HG03108 (cell line): ENCODE data around the gene TRIP13.
A peak's percentile ranks its signal among the peaks of the same experiment; 100 is the strongest.

ENCODE experiments used
- ATAC-seq: cut with Tn5 transposase; IDR thresholded peaks from one replicate; pipeline ENCODE4 v1.9.1; 2021; ENCODE audit warnings: moderate library complexity; ENCODE audit not compliant: unreplicated experiment

The TRIP13 gene

DNA sequence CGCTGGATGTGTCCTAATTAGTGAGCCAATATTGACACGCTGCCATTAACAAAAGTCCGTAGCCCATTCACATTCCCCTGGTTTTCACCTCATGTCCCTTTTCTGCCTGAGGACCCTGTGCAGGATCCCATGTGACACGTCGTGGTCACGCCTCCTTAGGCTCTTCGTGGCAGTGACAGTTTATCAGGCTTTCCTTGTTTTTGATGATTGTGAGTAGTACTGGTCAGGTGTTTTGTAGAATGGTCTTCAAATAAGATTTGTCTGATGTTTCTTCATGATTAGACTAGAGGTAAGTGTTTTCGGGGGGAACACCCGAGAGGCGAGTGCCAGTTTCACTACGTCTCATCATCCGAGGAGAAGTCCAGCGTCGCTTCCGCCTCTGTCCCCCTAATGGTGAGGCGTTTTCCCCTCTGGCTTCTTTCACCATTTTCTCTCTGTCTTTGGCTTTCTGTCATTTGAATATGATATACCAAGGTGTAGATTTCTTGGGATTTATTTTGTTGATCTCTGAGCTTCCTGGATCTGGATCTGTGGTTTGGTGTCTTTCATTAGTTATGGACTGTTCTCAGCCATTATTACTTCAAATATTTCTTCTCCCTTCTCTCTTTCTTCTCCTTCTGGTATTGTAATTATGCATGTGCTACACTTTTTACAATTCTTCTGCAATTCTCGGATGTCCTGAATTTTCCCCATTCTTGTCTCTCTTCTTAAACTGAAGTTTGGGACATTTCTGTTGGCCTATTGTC lies 57.3 kb downstream of the TRIP13 start:
- ATAC-seq: no peak

DNA sequence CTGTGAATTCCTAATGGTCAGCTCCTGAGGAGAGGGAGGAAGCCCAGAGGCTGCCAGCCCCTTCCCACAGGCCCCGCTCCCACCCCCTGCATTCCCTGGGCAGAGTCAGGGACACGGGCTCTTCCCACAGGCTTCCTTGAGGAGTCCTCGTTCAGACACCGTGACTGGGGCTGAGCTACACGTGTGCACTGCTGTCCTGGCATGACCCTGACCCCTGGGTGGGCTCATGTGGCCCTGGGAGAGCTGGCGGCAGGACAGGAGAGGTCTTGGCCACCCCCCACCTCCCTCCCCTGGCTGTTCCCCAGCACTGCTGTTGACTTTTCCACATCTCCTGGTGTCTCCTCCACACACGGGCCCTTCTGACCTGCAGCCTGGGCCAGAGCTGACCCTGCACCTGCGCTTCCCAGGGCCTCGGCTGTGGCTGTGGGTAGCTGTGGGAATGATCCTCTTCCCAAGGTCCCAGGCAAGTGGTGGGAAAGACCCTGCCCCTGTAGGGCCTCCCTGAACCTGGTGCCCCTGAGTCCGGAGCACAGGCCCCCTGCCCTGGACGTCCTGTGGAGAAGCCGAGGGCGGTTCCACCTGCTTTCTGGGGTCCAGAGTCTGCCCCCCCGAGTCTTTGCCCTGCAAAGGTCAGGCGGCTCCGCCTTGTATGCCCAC lies 59.4 kb downstream of the TRIP13 start:
- ATAC-seq: no peak

DNA sequence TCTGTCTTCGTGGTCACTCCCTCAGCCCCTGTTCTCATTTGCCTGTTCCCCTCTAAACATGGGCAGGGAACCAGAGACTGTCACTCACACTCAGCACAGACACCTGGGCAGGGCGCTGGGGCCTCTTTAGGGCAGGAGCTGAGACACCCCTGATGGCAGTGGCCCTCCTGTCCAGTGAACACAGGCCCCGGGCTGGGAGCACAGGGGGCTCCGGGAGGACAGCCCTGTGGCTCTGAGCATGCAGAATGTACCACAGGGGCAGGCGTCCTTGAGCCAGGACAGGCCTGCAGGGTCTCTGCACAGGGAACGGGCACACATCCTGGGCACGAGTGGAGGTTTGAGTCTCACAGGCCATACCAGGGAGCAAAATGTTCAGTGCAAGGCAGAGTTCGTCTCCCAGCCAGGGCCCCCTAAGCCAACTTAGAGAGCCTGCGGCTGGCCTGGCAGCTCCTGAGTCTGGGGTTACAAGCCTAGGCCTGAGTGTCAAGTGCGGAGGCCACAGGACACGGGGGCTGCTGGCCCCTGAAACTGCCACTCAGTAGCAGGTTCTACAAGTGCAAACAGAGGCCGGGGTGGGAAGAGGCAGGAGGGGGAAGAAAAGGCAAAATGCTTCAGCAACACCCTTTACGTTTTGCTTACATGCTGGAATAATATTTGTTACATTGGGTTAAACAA lies 60.0 kb downstream of the TRIP13 start:
- no peak for ATAC-seq

DNA sequence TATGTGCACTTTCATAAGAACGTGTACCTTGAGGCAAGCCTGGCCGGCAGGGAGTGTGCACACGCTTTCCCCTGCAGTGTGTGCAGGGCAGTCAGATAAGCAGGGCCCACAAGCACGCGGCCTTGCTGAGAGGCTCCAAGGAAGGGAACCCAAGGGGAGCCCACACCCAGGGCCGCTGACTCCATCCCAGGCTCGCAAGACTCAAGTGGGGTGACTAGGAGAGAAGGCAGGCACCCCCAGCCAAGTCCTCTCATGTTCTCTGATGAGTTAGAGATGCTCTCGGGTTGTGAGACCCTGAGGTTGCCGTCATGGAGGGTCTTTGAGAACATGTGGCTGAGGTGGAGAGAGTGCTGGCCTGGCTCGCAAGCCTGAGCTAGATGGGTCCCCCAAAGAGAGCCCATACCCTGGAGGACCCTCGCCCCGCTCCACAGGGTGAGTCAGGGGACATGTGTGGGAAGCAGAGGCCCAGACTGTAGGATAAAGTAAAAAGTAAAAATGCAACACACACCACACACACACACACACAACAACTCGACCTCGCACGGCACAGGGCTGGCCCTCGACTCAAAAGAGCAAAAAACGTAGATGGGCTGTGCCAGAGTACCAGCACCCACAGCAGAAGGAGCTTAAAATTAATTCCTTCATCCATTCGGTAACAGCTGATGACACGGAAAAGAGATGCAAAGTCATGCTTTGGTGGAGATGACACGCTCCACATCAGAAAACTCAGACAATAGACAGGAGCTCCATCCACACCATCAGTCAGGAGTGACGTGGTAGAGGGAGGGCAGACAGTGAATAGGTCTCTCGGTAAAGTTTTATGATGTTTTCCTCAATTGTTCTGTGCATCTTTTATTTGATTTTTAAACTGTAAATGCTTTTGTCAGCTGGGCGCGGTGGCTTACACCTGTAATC lies 61.1 kb downstream of the TRIP13 start:
- ATAC-seq: no peak

DNA sequence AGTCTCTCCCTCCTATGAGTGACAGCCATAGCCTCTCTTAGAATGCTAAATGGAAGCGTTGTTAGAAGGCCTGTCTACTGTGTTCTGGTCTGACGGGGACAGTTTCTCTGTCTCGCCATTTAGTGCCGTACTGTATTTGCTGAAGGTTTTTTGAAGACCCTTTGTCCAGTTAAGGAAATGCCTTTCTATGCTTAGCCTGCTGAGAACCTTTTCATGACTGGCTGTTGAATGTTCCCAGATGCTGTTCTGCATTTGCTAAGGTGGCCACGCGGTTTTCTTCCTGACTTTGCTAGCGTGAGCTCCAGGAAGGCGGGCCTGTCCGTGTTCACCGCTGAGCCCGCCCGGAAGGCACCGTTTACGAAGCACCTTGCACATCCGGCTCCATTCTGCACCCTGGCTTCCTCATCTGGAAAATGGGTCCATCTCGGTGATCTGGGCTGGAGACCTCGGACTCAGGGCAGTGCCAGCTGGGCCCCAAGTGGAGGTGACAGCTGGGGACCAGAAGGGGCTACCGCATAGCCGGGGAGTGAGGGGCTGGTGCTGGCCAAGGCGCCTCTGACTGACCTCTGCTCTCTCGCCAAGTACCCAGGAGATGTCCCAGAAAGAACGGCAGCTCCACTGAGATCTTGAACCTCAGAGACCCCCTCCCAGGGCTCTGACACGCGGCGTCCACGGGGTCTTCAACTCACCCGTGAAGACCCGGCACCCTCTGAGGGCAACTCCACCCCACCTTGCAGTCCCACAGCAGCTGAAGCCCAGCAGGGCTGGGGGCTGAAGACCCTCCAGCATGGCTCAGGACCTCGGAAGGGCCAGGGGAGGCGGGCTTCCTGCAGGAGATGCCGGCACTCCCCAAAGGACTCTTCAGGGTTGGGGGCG lies 63.4 kb downstream of the TRIP13 start:
- ATAC-seq: no peak

DNA sequence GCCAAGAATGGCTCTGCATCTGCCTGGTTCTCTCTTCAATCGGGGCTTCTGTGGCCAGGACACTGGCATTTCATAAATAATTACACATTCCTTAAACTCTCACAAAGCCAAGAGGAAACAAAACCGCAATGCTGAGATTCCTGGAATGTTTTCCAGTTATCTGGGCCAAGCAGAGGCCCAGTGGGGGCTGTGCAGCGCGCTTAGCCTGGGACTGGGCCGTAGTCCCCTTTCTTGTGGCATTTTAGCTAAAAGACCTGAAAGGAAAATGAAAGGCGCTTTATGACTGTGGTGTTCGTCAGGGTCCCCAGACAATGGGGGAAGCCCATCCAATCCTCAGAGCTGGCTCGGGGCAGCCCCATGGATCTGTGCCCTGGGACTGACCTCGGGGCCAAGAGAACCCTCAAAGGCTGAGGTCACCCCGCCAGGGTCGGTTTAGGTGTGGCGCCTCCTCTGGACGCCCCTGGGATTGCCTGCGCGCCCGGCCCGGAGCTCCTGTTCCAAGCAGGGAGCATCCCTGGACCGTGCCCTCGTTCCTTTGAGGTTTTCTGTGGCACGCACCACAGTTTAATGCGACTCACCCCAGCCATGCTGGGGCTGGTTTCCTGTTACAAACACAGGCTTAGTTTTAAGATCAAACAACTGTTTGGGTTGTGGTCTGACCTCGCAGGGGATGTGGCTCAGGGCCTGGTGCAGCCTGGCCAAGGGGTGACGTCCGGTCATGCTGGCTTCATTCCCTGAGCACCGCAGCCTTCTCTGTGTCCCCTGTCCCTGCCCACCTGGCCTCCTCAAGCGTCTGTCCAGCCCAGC lies 64.5 kb downstream of the TRIP13 start:
- peak; percentile 81 for ATAC-seq

DNA sequence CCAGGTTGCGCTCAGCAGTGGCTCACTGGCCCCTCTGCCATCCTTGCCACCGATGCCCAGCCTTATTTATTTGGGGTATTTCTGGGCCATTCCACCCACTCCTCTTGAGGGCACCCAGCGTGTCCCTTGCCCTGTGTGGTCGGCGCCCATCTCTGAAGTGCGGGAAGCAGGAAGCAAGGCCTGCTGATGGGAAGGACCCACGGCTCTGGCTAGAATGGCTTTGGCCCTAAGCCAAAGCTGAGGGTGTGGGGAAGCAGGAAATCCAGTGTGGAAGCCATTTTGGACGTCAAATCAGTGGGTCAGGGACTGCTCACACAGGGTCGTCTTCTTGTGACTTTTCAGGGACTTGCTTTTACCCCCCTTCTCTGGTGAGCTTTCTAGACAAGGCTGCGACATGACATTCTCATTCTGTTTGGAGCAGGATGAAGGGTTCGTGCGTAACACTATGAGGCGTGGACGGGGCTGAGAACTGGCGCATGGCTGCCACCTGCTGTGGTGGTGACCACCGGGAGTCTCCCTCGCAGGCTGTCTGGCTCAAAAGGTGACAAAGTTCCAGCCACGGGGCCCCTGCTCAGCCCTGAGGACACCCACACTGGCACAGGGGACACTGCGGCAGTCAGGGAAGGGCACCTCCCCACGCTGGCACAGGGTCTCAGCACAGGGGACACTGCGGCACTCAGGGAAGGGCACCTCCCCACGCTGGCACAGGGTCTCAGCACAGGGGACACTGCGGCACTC lies 65.2 kb downstream of the TRIP13 start:
- no peak for ATAC-seq

DNA sequence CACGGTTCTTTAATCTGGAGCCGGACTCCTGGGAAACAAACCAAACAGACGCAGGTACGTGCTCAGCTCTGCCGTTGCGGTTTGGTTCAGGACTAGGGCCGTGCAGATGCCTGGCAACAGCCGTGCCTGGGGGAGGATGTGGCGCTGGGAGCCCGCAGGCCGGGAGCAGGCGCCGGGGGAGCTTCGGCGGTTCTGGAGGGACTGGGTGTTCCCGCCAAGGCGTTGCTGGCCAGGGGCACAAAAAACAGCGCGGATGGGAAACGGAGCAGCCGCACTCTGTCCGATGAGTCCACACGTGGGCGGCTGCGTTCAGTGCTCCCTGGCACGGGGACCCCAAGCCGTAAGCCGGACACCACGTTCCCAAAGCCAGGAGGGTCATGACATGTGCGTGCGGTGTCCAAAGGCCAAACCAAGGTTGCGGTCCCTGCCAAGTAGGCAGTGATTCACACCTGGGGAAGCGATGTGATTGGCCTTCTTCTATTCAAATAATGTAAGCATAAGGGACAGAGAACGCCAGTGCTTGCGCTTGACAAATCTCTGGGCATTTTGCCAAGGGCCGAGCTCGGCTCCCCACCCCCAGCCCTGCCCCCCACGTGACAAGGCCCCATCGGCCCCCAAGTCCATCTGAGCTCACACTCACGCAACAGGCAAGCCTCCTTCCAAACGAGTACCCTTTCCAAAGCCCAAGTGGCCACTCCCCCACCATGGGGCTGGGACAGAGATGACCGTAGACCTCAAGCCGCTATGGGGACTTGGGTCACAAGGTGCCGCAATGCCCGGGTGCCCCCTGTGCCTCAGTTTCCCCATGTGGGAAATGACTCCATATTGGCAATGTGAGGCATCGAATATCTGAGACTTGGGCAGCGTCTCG lies 66.3 kb downstream of the TRIP13 start:
- ATAC-seq: no peak

DNA sequence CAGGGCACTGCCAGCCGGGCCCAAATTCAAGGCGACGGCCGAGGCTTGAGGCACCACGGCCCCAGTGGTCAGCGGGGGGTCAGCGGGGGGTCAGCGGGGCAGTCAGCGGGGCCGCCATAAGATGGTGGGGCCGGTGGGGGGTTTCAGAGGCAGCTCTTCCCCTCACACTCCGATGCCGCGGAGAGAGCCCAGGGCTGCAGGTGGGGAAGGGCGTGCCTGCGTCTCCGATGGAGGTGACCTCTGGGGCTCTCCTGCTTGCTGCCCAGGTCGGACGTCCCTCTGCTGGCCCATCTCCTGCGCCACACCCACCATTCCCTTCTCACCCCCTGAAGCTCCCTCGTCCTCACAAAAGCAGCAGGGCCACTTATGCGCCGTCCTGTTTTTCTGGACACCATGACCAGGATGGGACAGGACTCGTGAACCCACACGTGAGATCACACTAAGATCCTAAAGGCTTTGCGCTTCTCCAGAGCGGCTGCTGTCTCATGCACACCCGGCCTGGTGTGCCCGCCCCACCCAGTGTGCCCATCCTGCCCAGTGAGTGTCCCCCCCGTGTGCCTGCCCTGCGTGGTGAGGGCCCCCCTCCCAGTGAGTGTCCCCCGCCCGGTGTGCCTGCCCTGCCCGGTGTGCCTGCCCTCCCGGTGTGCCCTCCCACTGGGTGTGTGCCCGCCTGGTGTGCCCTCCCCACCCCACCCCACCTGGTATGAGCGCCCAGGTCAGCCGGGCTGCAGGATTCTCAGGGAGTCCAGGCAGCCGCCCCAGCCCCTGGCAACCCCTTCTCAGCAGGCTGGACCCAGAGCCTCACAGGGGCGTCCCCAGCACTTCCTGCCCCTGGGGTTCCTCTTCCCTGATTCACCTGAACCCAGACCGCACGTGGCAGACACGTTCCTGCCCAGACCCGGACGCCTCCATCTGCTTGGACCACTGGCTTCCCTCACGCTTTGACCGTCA lies 67.2 kb downstream of the TRIP13 start:
- ATAC-seq: no peak

DNA sequence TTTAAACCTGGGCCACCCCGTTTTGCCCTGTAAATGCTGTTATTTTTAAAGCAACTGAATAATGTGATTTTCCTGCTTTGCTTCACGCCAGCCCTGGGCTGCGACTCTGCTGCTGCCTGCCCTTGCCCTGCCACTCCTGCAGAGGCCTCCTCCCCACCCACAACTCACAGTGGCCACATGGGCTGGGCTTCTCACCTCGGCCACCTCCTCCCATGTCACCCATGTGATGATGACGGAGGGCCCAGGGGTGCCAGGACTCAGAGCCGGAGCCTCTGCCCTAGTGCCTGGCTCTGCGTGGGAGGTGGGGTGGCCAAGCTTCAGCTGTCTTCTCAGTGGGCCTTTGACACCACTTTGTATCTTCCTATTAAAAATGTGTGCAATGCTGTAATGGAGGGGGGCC lies 67.9 kb downstream of the TRIP13 start:
- ATAC-seq: no peak

DNA sequence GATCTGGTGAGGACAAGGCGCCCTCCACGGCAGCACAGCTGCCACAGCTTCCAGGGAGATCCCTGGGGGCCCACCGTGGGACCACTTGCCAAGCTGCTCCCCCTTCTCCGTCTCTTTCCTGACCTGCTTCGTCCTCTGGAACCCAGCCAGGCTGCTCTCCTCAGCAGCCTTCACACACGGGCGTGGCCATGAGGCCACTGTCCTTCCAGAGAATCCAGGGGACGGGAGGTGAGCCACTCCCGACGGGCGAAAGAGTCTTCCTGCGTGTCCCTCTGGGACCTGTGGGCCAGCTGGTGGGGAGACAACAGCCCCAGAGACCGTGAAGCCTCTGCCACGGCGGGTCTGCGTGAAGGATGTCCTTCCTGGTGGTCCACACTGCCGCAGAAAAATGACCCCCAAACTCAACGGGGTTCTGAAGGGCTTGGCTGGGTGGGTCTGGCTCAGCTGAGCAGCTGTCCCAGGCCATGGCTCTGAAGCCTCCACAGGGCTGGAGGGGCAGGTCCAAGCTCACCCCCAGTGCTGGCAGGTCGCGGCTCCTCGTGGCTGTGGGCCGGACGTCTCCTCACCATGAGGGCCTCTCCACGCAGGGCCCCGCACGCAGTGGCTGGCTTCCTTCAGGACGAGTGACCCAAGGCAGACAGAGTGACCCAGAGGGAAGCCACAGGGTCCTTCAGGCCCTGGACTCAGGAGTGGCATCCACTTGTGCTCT lies 68.5 kb downstream of the TRIP13 start:
- no peak for ATAC-seq

DNA sequence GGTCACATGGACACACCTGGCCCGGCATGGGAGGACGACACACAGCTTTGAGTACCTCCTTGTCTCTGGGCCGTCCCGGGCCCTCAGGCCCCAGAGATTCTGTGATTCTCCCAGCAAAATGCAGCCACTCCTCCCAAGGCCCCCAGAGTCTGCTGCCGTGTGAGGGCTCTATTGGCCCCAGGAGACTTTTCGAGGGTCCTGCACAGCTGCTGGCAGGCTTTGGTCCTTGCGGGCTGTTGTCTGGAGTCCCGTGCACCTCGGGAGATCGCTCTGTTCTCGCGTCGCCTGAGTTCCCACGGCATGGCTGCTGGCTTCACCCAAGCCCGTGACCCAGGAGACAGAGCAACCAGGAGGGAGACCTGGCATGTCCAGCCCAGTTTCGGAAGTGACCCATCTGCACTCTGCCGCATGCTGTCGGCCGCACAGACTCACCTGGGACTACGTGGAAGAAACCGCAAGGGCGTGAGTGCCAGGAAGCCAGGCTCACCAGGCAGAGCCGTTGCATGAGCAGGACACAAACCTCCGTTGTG lies 69.1 kb downstream of the TRIP13 start:
- ATAC-seq: no peak

DNA sequence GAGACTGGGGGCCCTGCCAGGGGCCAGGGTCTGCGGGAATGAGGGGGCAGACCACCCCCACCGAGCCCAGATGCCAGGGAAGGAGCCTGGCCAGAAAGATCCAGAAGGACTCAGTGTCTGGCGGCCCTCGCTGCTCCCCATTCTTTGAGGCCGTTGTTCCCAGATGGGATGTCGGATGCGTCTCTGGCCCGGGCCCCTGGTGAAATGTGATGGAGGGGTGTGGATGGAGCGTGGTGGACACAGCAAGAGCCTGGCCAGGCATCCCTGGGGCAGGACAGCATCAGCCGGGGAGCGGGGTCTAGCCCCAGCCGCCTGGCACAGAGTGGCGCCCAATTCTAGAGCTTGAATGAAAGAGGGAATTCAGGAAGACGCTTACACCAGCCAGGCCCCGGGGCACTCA lies 69.7 kb downstream of the TRIP13 start:
- no peak for ATAC-seq

DNA sequence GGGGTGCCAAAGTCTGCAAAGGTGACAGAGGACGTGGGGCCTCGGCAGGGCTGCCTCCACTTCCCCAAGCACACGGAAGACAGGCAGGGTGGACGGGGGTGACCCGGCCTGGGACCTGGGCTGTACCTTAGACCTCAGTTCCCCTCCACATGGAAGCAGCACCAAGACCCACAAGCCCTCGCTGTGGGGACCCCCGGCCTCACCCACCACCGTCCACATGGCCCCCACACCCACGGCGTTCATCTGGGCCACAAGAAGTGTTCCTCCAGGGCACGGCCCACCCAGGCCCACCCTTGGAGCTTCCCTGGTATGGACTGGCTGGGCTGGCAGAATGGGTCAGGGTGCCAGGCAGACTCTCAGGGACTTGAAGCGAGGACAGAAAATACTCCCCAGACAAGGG lies 70.1 kb downstream of the TRIP13 start:
- no peak for ATAC-seq

DNA sequence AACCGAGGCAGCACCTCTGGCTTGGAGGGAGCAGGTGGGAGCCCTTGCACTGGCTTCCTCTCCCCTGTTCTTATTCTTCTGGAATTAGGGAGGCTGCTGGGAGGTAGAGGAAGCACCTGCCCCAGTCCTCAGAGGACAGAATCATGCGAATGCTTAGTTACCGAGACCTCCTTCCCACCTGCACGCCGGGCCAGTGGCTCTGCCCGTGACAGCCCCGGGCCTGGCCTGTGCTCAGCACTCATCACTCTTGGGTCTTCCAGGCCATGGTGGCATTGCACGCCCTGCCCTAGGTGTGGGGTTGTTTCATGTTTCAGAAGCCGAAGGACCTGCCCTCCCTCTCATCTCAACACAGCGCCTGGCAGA lies 70.6 kb downstream of the TRIP13 start:
- ATAC-seq: no peak
